PC-3 (cell line): ENCODE results near the gene BCR. TPM values are rescaled to one million over a fixed set of nuclear protein-coding genes. Genes with fewer than 3 reads are reported as not detected.

Source experiments
- ATAC-seq: fragments of 200-7000 bp; cut with Tn5 transposase; 2 replicates; pipeline ENCODE4 v1.9.1; 2020; ENCODE audit warnings: mild to moderate bottlenecking, moderate library complexity
- BruUV-seq: library from RNA; stranded (reverse); fragments of 400-500 nt; replicated peaks from 2 replicates; lab custom pipeline; 2021; lab: Mats Ljungman, UMichigan
- CTCF ChIA-PET: fragments of 300-600 bp; sonication (Branson Sonifier 250); formaldehyde crosslinking; loops from one replicate; lab custom pipeline; 2022; ENCODE audit warnings: antibody characterized with exemption; lab: Charles Lee
- POLR2A ChIA-PET: fragments of 300-600 bp; sonication (Branson Sonifier 250); formaldehyde crosslinking; loops from one replicate; lab custom pipeline; 2022; ENCODE audit warnings: antibody characterized with exemption; ENCODE audit not compliant: unreplicated experiment; lab: Charles Lee
- DNase-seq: peaks from one replicate; pipeline ENCODE4 v3.0.0-alpha.2; 2015
- H2AFZ ChIP-seq: fragments of 300-600 bp; sonication (generic); 2 replicates; pipeline ENCODE4 v1.6.0; 2016; ENCODE audit warnings: antibody characterized with exemption, low read length
- H3F3A ChIP-seq: fragments of 300-600 bp; sonication (generic); one replicate; pipeline ENCODE4 v1.6.0; 2017; ENCODE audit warnings: antibody characterized with exemption, low read length, control low read depth, mild to moderate bottlenecking; ENCODE audit not compliant: unreplicated experiment
- H3K27ac ChIP-seq: fragments of 300-600 bp; sonication (generic); 2 replicates; pipeline ENCODE4 v1.5.1; 2016; ENCODE audit warnings: mild to moderate bottlenecking, low read length
- H3K27me3 ChIP-seq: fragments of 300-600 bp; sonication (generic); 2 replicates; pipeline ENCODE4 v1.6.1; 2016; ENCODE audit warnings: low read length, mixed read lengths
- H3K36me3 ChIP-seq: fragments of 300-600 bp; sonication (generic); 2 replicates; pipeline ENCODE4 v1.6.1; 2016; ENCODE audit warnings: low read depth, mixed run types, low read length, mixed read lengths
- H3K4me1 ChIP-seq: fragments of 300-600 bp; sonication (generic); 2 replicates; pipeline ENCODE4 v1.5.1; 2016; ENCODE audit warnings: low read length; ENCODE audit not compliant: insufficient read depth
- H3K4me2 ChIP-seq: fragments of 300-600 bp; sonication (generic); 2 replicates; pipeline ENCODE4 v1.6.0; 2016; ENCODE audit warnings: low read length
- H3K4me3 ChIP-seq: fragments of 300-600 bp; sonication (generic); 2 replicates; pipeline ENCODE4 v1.5.1; 2016; ENCODE audit warnings: mild to moderate bottlenecking, low read length, mixed read lengths
- H3K79me2 ChIP-seq: fragments of 300-600 bp; sonication (generic); 2 replicates; pipeline ENCODE4 v1.6.1; 2017; ENCODE audit warnings: low read length, mixed read lengths
- H3K9ac ChIP-seq: fragments of 300-600 bp; sonication (generic); 2 replicates; pipeline ENCODE4 v1.6.0; 2016; ENCODE audit warnings: mild to moderate bottlenecking, low read length
- H3K9me2 ChIP-seq: fragments of 300-600 bp; sonication (generic); replicated peaks from 2 replicates; pipeline ENCODE4 v1.6.1; 2016; ENCODE audit warnings: mixed run types, low read length, mixed read lengths
- H3K9me3 ChIP-seq: fragments of 300-600 bp; sonication (generic); 2 replicates; pipeline ENCODE4 v1.6.1; 2016; ENCODE audit warnings: low read length, mixed read lengths
- H4K20me1 ChIP-seq: fragments of 300-600 bp; sonication (generic); 2 replicates; pipeline ENCODE4 v1.6.1; 2016; ENCODE audit warnings: low read length, mixed read lengths
- EZH2 ChIP-seq: fragments of 300-600 bp; sonication (generic); IDR thresholded peaks from one replicate; pipeline ENCODE4 v1.6.1; 2017; ENCODE audit warnings: antibody characterized with exemption, mild to moderate bottlenecking, low read length; ENCODE audit not compliant: unreplicated experiment
- EZH2phosphoT487 ChIP-seq: fragments of 300-600 bp; sonication (generic); IDR thresholded peaks from 2 replicates; pipeline ENCODE4 v1.6.1; 2018; ENCODE audit warnings: mild to moderate bottlenecking, antibody characterized with exemption, low read length, borderline replicate concordance
- intact Hi-C: fragments of 100-400 bp; cut with micrococcal nuclease; formaldehyde crosslinking; loops from 2 replicates; pipeline ENCODE4 v1.9.0; 2023
- total RNA-seq: library from RNA; depleted of rRNA; stranded (reverse); fragments of >200 nt; gene quantifications from 2 replicates; pipeline ENCODE4 v1.2.3, GENCODE V29; 2014
- TF ChIP-seq, protein P1 (sequence below): fragments of 300-600 bp; sonication (generic); conservative IDR thresholded peaks from 2 replicates; pipeline ENCODE4 v1.5.1; 2017; ENCODE audit warnings: antibody characterized with exemption, low read depth, mild to moderate bottlenecking, low read length

The BCR gene
- total RNA-seq, 1 experiment from 2014 or later, result 36.8 TPM

- Histone ChIP-seq H3K4me2 (no peak overlapping the region), H3K4me3 (no peak overlapping the region), H3K79me2 (no peaks in the 10 kb centered on the region), H3K36me3 (peaks cover 10% of the 10 kb centered on the region), H3F3A (no peaks in the 10 kb centered on the region), H2AFZ (no peak overlapping the region), H3K4me1 (no peaks in the 10 kb centered on the region), H3K9ac (no peak overlapping the region), H3K9me3 (no peaks in the 10 kb centered on the region), H3K9me2 (no peaks in the 10 kb centered on the region), H3K27ac (no peak overlapping the region), H3K27me3 (no peaks in the 10 kb centered on the region), H4K20me1 (no peaks in the 10 kb centered on the region)
- no TSS peak for BruUV-seq
- CTCF ChIA-PET, result no interaction called here
- no peak for DNase-seq
- POLR2A ChIA-PET, result no interaction called here
- no peak for TF ChIP-seq EZH2
- no peak for TF ChIP-seq EZH2phosphoT487
- TF ChIP-seq, protein P1, sequence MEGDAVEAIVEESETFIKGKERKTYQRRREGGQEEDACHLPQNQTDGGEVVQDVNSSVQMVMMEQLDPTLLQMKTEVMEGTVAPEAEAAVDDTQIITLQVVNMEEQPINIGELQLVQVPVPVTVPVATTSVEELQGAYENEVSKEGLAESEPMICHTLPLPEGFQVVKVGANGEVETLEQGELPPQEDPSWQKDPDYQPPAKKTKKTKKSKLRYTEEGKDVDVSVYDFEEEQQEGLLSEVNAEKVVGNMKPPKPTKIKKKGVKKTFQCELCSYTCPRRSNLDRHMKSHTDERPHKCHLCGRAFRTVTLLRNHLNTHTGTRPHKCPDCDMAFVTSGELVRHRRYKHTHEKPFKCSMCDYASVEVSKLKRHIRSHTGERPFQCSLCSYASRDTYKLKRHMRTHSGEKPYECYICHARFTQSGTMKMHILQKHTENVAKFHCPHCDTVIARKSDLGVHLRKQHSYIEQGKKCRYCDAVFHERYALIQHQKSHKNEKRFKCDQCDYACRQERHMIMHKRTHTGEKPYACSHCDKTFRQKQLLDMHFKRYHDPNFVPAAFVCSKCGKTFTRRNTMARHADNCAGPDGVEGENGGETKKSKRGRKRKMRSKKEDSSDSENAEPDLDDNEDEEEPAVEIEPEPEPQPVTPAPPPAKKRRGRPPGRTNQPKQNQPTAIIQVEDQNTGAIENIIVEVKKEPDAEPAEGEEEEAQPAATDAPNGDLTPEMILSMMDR, result no peak
- ATAC-seq, result no peak
- intact Hi-C loops, result no loop called here
These were observed 113.9 kb downstream of the BCR start for GRCh38 chr22:23294221-23294620.

GRCh38 chr22:23300476-23300875 is 120.2 kb downstream of the BCR start:
- Histone ChIP-seq H3K4me1 (peaks cover 5% of the 10 kb centered on the region; the same call in 1 of the 2 replicates), H3K27me3 (no peaks in the 10 kb centered on the region), H3K9me2 (no peaks in the 10 kb centered on the region), H3K9ac (no peak overlapping the region), H3K4me2 (no peak overlapping the region), H4K20me1 (no peaks in the 10 kb centered on the region), H3K79me2 (no peaks in the 10 kb centered on the region), H3F3A (no peaks in the 10 kb centered on the region), H3K4me3 (no peak overlapping the region), H3K36me3 (no peaks in the 10 kb centered on the region), H3K27ac (no peak overlapping the region), H2AFZ (no peak overlapping the region), H3K9me3 (no peaks in the 10 kb centered on the region)
- CTCF ChIA-PET, result interaction anchor here (0.5 to 0.6 kb wide), 2 partner anchors 22 to 206 kb away, joined by 3 read pairs; no protein-coding TSS in a partner anchor
- POLR2A ChIA-PET, result no interaction called here
- no peak for ATAC-seq
- TF ChIP-seq EZH2, result no peak
- TF ChIP-seq EZH2phosphoT487, result no peak
- TF ChIP-seq, protein P1, result no peak
- no peak for DNase-seq
- no TSS peak for BruUV-seq
- intact Hi-C loops, result no loop called here

DNA sequence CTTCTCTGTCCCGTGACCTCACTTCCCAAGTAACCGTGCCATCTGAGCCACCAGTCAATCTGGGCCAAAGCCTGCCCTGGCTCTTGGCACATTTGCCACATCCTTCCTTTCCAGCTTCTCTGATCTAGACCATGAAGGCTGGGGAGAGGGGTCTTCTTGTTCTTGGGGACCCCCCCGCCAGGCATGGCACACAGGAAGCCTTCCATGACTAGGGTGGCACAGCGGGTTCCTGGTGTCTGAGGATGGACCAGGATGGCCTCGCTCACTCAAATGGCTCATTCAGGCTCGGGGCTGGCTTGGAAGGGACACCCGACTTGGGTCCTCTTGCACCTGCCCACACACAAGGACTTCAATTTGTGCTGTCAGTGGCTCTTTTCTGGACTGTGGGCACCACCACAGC is 121.3 kb downstream of the BCR start:
- Histone ChIP-seq H4K20me1 (no peaks in the 10 kb centered on the region), H3K9me2 (no peaks in the 10 kb centered on the region), H3K4me2 (no peak overlapping the region), H3K9me3 (no peaks in the 10 kb centered on the region), H3K4me1 (peaks cover 13% of the 10 kb centered on the region; the same call in 1 of the 2 replicates), H3K27ac (no peak overlapping the region), H3K9ac (no peak overlapping the region), H3K4me3 (no peak overlapping the region), H3K27me3 (no peaks in the 10 kb centered on the region), H2AFZ (no peak overlapping the region), H3K36me3 (no peaks in the 10 kb centered on the region), H3K79me2 (no peaks in the 10 kb centered on the region), H3F3A (no peaks in the 10 kb centered on the region)
- intact Hi-C loops, result no loop called here
- ATAC-seq, result no peak
- no peak for TF ChIP-seq EZH2phosphoT487
- TF ChIP-seq EZH2, result no peak
- TF ChIP-seq, protein P1, result no peak
- CTCF ChIA-PET, result no interaction called here
- BruUV-seq, result no TSS peak
- no peak for DNase-seq
- POLR2A ChIA-PET, result no interaction called here
